Stomach smooth muscle (tissue), 2 donors: Measurements from ENCODE around the gene DAB2IP.

Experiments
- H3K27ac ChIP-seq: one replicate; pipeline ENCODE4 v1.7.0; 2013; ENCODE audit warnings: mild to moderate bottlenecking, low read length, inconsistent platforms
- H3K27me3 ChIP-seq, 2 donors: one replicate each; pipeline ENCODE4 v1.7.0; 2013; ENCODE audit warnings: low read length in 2 of 2; ENCODE audit not compliant: insufficient read depth in 2 of 2, control insufficient read depth in 1 of 2
- H3K36me3 ChIP-seq, 2 donors: one replicate each; pipeline ENCODE4 v1.7.0; 2013; ENCODE audit warnings: low read length in 2 of 2; ENCODE audit not compliant: control insufficient read depth in 2 of 2, insufficient read depth in 2 of 2
- H3K4me1 ChIP-seq: one replicate; pipeline ENCODE4 v1.7.0; 2013; ENCODE audit warnings: low read length; ENCODE audit not compliant: control insufficient read depth, insufficient read depth
- H3K4me3 ChIP-seq, 2 donors: one replicate each; pipeline ENCODE4 v1.7.0; 2013; ENCODE audit warnings: low read length in 2 of 2
- H3K9ac ChIP-seq, 2 donors: one replicate each; pipeline ENCODE4 v1.7.0; 2013; ENCODE audit warnings: low read length in 2 of 2, mild to moderate bottlenecking in 1 of 2
- H3K9me3 ChIP-seq, 2 donors: one replicate each; pipeline ENCODE4 v1.7.0; 2013; ENCODE audit warnings: low read length in 2 of 2; ENCODE audit not compliant: control insufficient read depth in 2 of 2
- donor health status: healthy.
- donor health status: Pancreatic carcinoma.

Gene DAB2IP

GRCh38 chr9:121780177-121781040 is 129.0 kb downstream of the DAB2IP start:
- peaks cover 42 to 51% of the 10 kb centered on the region in 2 donors for H3K36me3 ChIP-seq
- peak overlapping the region; percentile 81 for H3K27ac ChIP-seq
- H3K9me3 ChIP-seq: peaks cover 0 to 4% of the 10 kb centered on the region in 2 donors
- H3K9ac ChIP-seq: peak overlapping the region in 1 of 2 donors; percentile 54
- H3K27me3 ChIP-seq: no peaks in the 10 kb centered on the region
- H3K4me1 ChIP-seq: peaks cover 13% of the 10 kb centered on the region
- H3K4me3 ChIP-seq: no peak overlapping the region

- Histone ChIP-seq H3K4me1 (peaks cover 13% of the 10 kb centered on the region), H3K27ac (no peak overlapping the region), H3K9me3 (peaks cover 0 to 4% of the 10 kb centered on the region in 2 donors), H3K27me3 (no peaks in the 10 kb centered on the region), H3K9ac (no peak overlapping the region), H3K36me3 (peaks cover 36 to 47% of the 10 kb centered on the region in 2 donors), H3K4me3 (no peak overlapping the region)
Measured at GRCh38 chr9:121781145-121781548, 129.7 kb downstream of the DAB2IP start.

GRCh38 chr9:121781701-121782464 is 130.4 kb downstream of the DAB2IP start:
- H3K27ac ChIP-seq: no peak overlapping the region
- no peak overlapping the region for H3K4me3 ChIP-seq
- peaks cover 30 to 40% of the 10 kb centered on the region in 2 donors for H3K36me3 ChIP-seq
- H3K27me3 ChIP-seq: no peaks in the 10 kb centered on the region
- peaks cover 0 to 4% of the 10 kb centered on the region in 2 donors for H3K9me3 ChIP-seq
- H3K4me1 ChIP-seq: peaks cover 13% of the 10 kb centered on the region
- H3K9ac ChIP-seq: no peak overlapping the region

- peaks cover 0 to 4% of the 10 kb centered on the region in 2 donors for H3K9me3 ChIP-seq
- H3K9ac ChIP-seq: no peak overlapping the region
- no peak overlapping the region for H3K4me3 ChIP-seq
- no peak overlapping the region for H3K27ac ChIP-seq
- peaks cover 13% of the 10 kb centered on the region for H3K4me1 ChIP-seq
- H3K27me3 ChIP-seq: no peaks in the 10 kb centered on the region
- H3K36me3 ChIP-seq: peaks cover 25 to 32% of the 10 kb centered on the region in 2 donors
Measured at GRCh38 chr9:121782514-121783110, 131.2 kb downstream of the DAB2IP start.

- Histone ChIP-seq H3K27ac (no peak overlapping the region), H3K27me3 (no peaks in the 10 kb centered on the region), H3K4me3 (no peak overlapping the region), H3K9ac (no peak overlapping the region), H3K4me1 (peaks cover 13% of the 10 kb centered on the region), H3K36me3 (peaks cover 20 to 32% of the 10 kb centered on the region in 2 donors), H3K9me3 (peaks cover 0 to under 1% of the 10 kb centered on the region in 2 donors)
Measured at GRCh38 chr9:121783111-121783510, 131.7 kb downstream of the DAB2IP start.

- no peaks in the 10 kb centered on the region for H3K27me3 ChIP-seq
- H3K27ac ChIP-seq: no peak overlapping the region
- no peak overlapping the region for H3K9ac ChIP-seq
- H3K4me1 ChIP-seq: peaks cover 13% of the 10 kb centered on the region
- H3K36me3 ChIP-seq: peaks cover 20 to 32% of the 10 kb centered on the region in 2 donors
- no peak overlapping the region for H3K4me3 ChIP-seq
- no peaks in the 10 kb centered on the region for H3K9me3 ChIP-seq
Measured at GRCh38 chr9:121783521-121784507, 132.4 kb downstream of the DAB2IP start.

- H3K27ac ChIP-seq: no peak overlapping the region
- H3K9ac ChIP-seq: no peak overlapping the region
- H3K4me1 ChIP-seq: peaks cover 7% of the 10 kb centered on the region
- no peaks in the 10 kb centered on the region for H3K27me3 ChIP-seq
- no peak overlapping the region for H3K4me3 ChIP-seq
- no peaks in the 10 kb centered on the region for H3K9me3 ChIP-seq
- H3K36me3 ChIP-seq: peaks cover 20 to 32% of the 10 kb centered on the region in 2 donors
Measured at GRCh38 chr9:121784731-121785411, 133.4 kb downstream of the DAB2IP start.

- H3K9ac ChIP-seq: no peak overlapping the region
- no peaks in the 10 kb centered on the region for H3K4me1 ChIP-seq
- no peaks in the 10 kb centered on the region for H3K27me3 ChIP-seq
- H3K27ac ChIP-seq: no peak overlapping the region
- H3K4me3 ChIP-seq: no peak overlapping the region
- no peaks in the 10 kb centered on the region for H3K9me3 ChIP-seq
- peaks cover 20 to 25% of the 10 kb centered on the region in 2 donors for H3K36me3 ChIP-seq
Measured at GRCh38 chr9:121785673-121786542, 134.5 kb downstream of the DAB2IP start.

- H3K27me3 ChIP-seq: no peaks in the 10 kb centered on the region
Measured at GRCh38 chr9:121786543-121786948, 135.1 kb downstream of the DAB2IP start.

More at GRCh38 chr9:121786543-121786948, 135.1 kb downstream of the DAB2IP start:
- no peak overlapping the region for H3K27ac ChIP-seq
- H3K4me1 ChIP-seq: no peaks in the 10 kb centered on the region
- H3K4me3 ChIP-seq: no peak overlapping the region
- no peak overlapping the region for H3K9ac ChIP-seq
- H3K36me3 ChIP-seq: peaks cover 16 to 20% of the 10 kb centered on the region in 2 donors
- H3K9me3 ChIP-seq: no peaks in the 10 kb centered on the region
